H9 (cell line): ENCODE measurements around the gene KMT2D. TPM values are rescaled to one million over a fixed set of nuclear protein-coding genes. Genes with fewer than 3 reads are reported as not detected.

Experiments used
- DNase-seq: peaks from one replicate; pipeline ENCODE4 v3.0.0-alpha.2; 2017
- H2AFZ ChIP-seq: one replicate; pipeline ENCODE4 v1.6.1; 2013; ENCODE audit warnings: mild to moderate bottlenecking, low read length, control low read depth, moderate library complexity
- H2AK5ac ChIP-seq: 2 replicates; pipeline ENCODE4 v1.6.1; 2013; ENCODE audit warnings: low read length, control low read depth, mixed read lengths; ENCODE audit not compliant: insufficient read length
- H2BK120ac ChIP-seq: one replicate; pipeline ENCODE4 v1.6.1; 2013; ENCODE audit warnings: low read depth, mild to moderate bottlenecking, low read length, control low read depth, inconsistent platforms; ENCODE audit not compliant: poor library complexity, severe bottlenecking
- H2BK12ac ChIP-seq: 2 replicates; pipeline ENCODE4 v1.6.1; 2013; ENCODE audit warnings: low read length, control low read depth, mixed read lengths, low read depth; ENCODE audit not compliant: insufficient read length
- H2BK15ac ChIP-seq: 2 replicates; pipeline ENCODE4 v1.6.1; 2013; ENCODE audit warnings: low read depth, low read length, control low read depth
- H2BK20ac ChIP-seq: one replicate; pipeline ENCODE4 v1.6.1; 2013; ENCODE audit warnings: low read depth, mild to moderate bottlenecking, low read length, control low read depth, inconsistent platforms; ENCODE audit not compliant: poor library complexity, severe bottlenecking
- H2BK5ac ChIP-seq: 2 replicates; pipeline ENCODE4 v1.6.1; 2013; ENCODE audit warnings: low read length, control low read depth, mixed read lengths; ENCODE audit not compliant: insufficient read length
- H3K14ac ChIP-seq: 2 replicates; pipeline ENCODE4 v1.6.1; 2013; ENCODE audit warnings: low read length, control low read depth; ENCODE audit not compliant: insufficient read depth
- H3K18ac ChIP-seq: 2 replicates; pipeline ENCODE4 v1.6.1; 2013; ENCODE audit warnings: low read depth, mild to moderate bottlenecking, mixed read lengths, low read length, control low read depth; ENCODE audit not compliant: insufficient read length
- H3K23ac ChIP-seq: 2 replicates; pipeline ENCODE4 v1.6.1; 2013; ENCODE audit warnings: low read length, control low read depth, mixed read lengths, low read depth; ENCODE audit not compliant: insufficient read length
- H3K23me2 ChIP-seq: 2 replicates; pipeline ENCODE4 v1.6.1; 2013; ENCODE audit warnings: low read depth, mild to moderate bottlenecking, mixed read lengths, low read length, control low read depth; ENCODE audit not compliant: insufficient read length, poor library complexity, severe bottlenecking
- H3K27ac ChIP-seq: 2 replicates; pipeline ENCODE4 v1.5.1; 2013; ENCODE audit warnings: low read length, control low read depth, mixed read lengths, low read depth; ENCODE audit not compliant: insufficient read length
- H3K27me3 ChIP-seq: 2 replicates; pipeline ENCODE4 v1.6.1; 2013; ENCODE audit warnings: low read length, control low read depth, inconsistent platforms; ENCODE audit not compliant: insufficient read depth
- H3K4ac ChIP-seq: 2 replicates; pipeline ENCODE4 v1.6.1; 2013; ENCODE audit warnings: low read depth, mild to moderate bottlenecking, control low read depth, inconsistent platforms, low read length, moderate library complexity
- H3K4me1 ChIP-seq: 2 replicates; pipeline ENCODE4 v1.6.1; 2013; ENCODE audit warnings: low read length, control low read depth, inconsistent platforms; ENCODE audit not compliant: insufficient read depth
- H3K4me2 ChIP-seq: 2 replicates; pipeline ENCODE4 v1.6.1; 2013; ENCODE audit warnings: low read length, control low read depth, mixed read lengths; ENCODE audit not compliant: insufficient read length, insufficient read depth
- H3K56ac ChIP-seq: 2 replicates; pipeline ENCODE4 v1.6.1; 2013; ENCODE audit warnings: low read depth, mild to moderate bottlenecking, mixed read lengths, low read length, control low read depth; ENCODE audit not compliant: insufficient read length
- H3K79me1 ChIP-seq: 2 replicates; pipeline ENCODE4 v1.6.1; 2013; ENCODE audit warnings: low read depth, mild to moderate bottlenecking, moderate library complexity, low read length, control low read depth, inconsistent platforms; ENCODE audit not compliant: insufficient read depth, poor library complexity, severe bottlenecking
- H3K79me2 ChIP-seq: 2 replicates; pipeline ENCODE4 v1.6.1; 2013; ENCODE audit warnings: low read length, control low read depth, inconsistent platforms; ENCODE audit not compliant: insufficient read depth
- H3K9ac ChIP-seq: 2 replicates; pipeline ENCODE4 v1.6.1; 2013; ENCODE audit warnings: low read length, control low read depth, mixed read lengths; ENCODE audit not compliant: insufficient read length; ENCODE audit errors: extremely low read depth
- H3K9me3 ChIP-seq: one replicate; pipeline ENCODE4 v1.6.1; 2013; ENCODE audit warnings: low read depth, low read length, inconsistent platforms; ENCODE audit not compliant: control insufficient read depth
- H3T11ph ChIP-seq: one replicate; pipeline ENCODE4 v1.6.1; 2013; ENCODE audit warnings: mild to moderate bottlenecking, low read length, control low read depth, inconsistent platforms
- H4K20me1 ChIP-seq: one replicate; pipeline ENCODE4 v1.6.1; 2013; ENCODE audit not compliant: control insufficient read depth, insufficient read length, insufficient read depth
- H4K5ac ChIP-seq: 2 replicates; pipeline ENCODE4 v1.6.1; 2013; ENCODE audit warnings: low read depth, mild to moderate bottlenecking, mixed read lengths, low read length, control low read depth; ENCODE audit not compliant: insufficient read length
- H4K8ac ChIP-seq: replicated peaks from 2 replicates; pipeline ENCODE4 v1.6.1; 2013; ENCODE audit warnings: low read length, control low read depth, mixed read lengths, low read depth; ENCODE audit not compliant: insufficient read length
- H4K91ac ChIP-seq: 2 replicates; pipeline ENCODE4 v1.6.1; 2013; ENCODE audit warnings: low read depth, mild to moderate bottlenecking, moderate library complexity, mixed read lengths, low read length, control low read depth; ENCODE audit not compliant: insufficient read length
- H3K27ac Mint-ChIP-seq, 3 experiments: 2 replicates in 2 of 3; 3 replicates in 1 of 3; pipeline ENCODE4 v1.8.0; 2020 to 2021; ENCODE audit warnings: mixed read lengths in 3 of 3, mild to moderate bottlenecking in 1 of 3, moderate library complexity in 1 of 3
- H3K27me3 Mint-ChIP-seq: 2 replicates; pipeline ENCODE4 v1.8.0; 2021; ENCODE audit warnings: low read depth, mild to moderate bottlenecking, moderate library complexity, mixed read lengths
- H3K36me3 Mint-ChIP-seq, 3 experiments: 2 replicates in 2 of 3; 3 replicates in 1 of 3; pipeline ENCODE4 v1.8.0; 2020 to 2021; ENCODE audit warnings: low read depth in 3 of 3, mixed read lengths in 3 of 3; ENCODE audit not compliant: insufficient read depth in 1 of 3
- H3K4me1 Mint-ChIP-seq, 2 experiments: 2 replicates each; pipeline ENCODE4 v1.8.0; 2020; ENCODE audit warnings: mixed read lengths in 2 of 2
- H3K4me3 Mint-ChIP-seq, 2 experiments: 2 replicates in 1 of 2; 3 replicates in 1 of 2; pipeline ENCODE4 v1.8.0; 2020 to 2021; ENCODE audit warnings: mild to moderate bottlenecking in 2 of 2, mixed read lengths in 2 of 2, moderate library complexity in 1 of 2
- H3K9me3 Mint-ChIP-seq, 2 experiments: 2 replicates in 1 of 2; 3 replicates in 1 of 2; pipeline ENCODE4 v1.8.0; 2020; ENCODE audit warnings: mild to moderate bottlenecking in 2 of 2, mixed read lengths in 2 of 2, moderate library complexity in 1 of 2
- CTCF ChIP-seq: fragments of 200-600 bp; sonication (generic); conservative IDR thresholded peaks from 3 replicates; pipeline ENCODE4 v1.8.0; 2021; ENCODE audit warnings: antibody characterized with exemption, mild to moderate bottlenecking
- WGBS: extraction: QIAGEN DNeasy Blood & Tissue Kit; methylation state at CpG from one replicate; pipeline ENCODE4 v1.1.7; 2013; ENCODE audit warnings: missing lambda C conversion rate, low lambda C conversion rate, mixed read lengths; ENCODE audit not compliant: insufficient read length; ENCODE audit errors: extremely low coverage; 5-methylcytosine and 5-hydroxymethylcytosine counted together
- total RNA-seq: library from RNA; stranded (reverse); gene quantifications from 2 replicates; pipeline ENCODE4 v1.2.1, GENCODE V29; 2021

The KMT2D gene
- total RNA-seq, 1 experiment from 2014 or later: 93.7 TPM

- Histone ChIP-seq H3K18ac (no peak overlapping the region), H3K56ac (no peak overlapping the region), H3K23me2 (no peaks in the 10 kb centered on the region), H2BK12ac (no peak overlapping the region), H3K9ac (no peak overlapping the region), H4K8ac (no peak overlapping the region), H3K27ac (no peak overlapping the region), H3K79me2 (no peaks in the 10 kb centered on the region), H3K4ac (no peak overlapping the region), H3K9me3 (no peaks in the 10 kb centered on the region), H2BK120ac (no peak overlapping the region), H3K4me1 (no peaks in the 10 kb centered on the region), H3K27me3 (no peaks in the 10 kb centered on the region; the same call in 1 of the 2 replicates), H2AK5ac (no peak overlapping the region), H3T11ph (no peak overlapping the region), H4K20me1 (no peaks in the 10 kb centered on the region), H4K5ac (no peak overlapping the region), H2BK5ac (no peak overlapping the region), H2BK20ac (no peak overlapping the region), H2BK15ac (no peak overlapping the region), H4K91ac (no peak overlapping the region), H3K23ac (no peak overlapping the region), H3K79me1 (no peaks in the 10 kb centered on the region), H3K4me2 (no peak overlapping the region), H2AFZ (no peak overlapping the region), H3K14ac (no peak overlapping the region)
- H3K36me3 Mint-ChIP-seq: peaks cover 49 to 97% (median 89%) of the 10 kb centered on the region in 3 experiments
- no CpG with 5 or more reads among the region's 26 CpGs for WGBS
- TF ChIP-seq CTCF: no peak
- H3K4me3 Mint-ChIP-seq: no peak overlapping the region
- no peak overlapping the region for H3K27ac Mint-ChIP-seq
- no peaks in the 10 kb centered on the region for H3K4me1 Mint-ChIP-seq
- H3K9me3 Mint-ChIP-seq: no peaks in the 10 kb centered on the region
- H3K27me3 Mint-ChIP-seq: no peaks in the 10 kb centered on the region; the same call in 1 of the 2 replicates
- DNase-seq: no peak
Observed at GRCh38 chr12:49026678-49027480, 33.7 kb downstream of the KMT2D start.
